Stomach (tissue), 9 donors: ENCODE data around the gene KRT80. TPM values are rescaled to one million over a fixed set of nuclear protein-coding genes. Genes with fewer than 3 reads are reported as not detected.

Source experiments
- DNase-seq, 2 donors: peaks; one replicate each; pipeline versions ENCODE4 v3.0.0 to v3.0.0-alpha.2; 2013 to 2019
- H3K27ac ChIP-seq, 5 donors: fragments of 200-600 bp in 4 of 5; sonication (generic) in 4 of 5; one replicate each; pipeline ENCODE4 v1.5.1; 2013 to 2019; ENCODE audit warnings: mild to moderate bottlenecking in 1 of 5, moderate library complexity in 1 of 5
- H3K27me3 ChIP-seq, 3 donors: fragments of 200-600 bp; sonication (generic); one replicate each; pipeline ENCODE4 v1.5.1; 2017 to 2019; ENCODE audit warnings: mixed run types in 1 of 3
- H3K36me3 ChIP-seq, 4 donors: fragments of 200-600 bp; sonication (generic); 1 replicate in 3 of 4; 2 replicates in 1 of 4; pipeline ENCODE4 v1.5.1; 2016 to 2019
- H3K4me1 ChIP-seq, 4 donors: fragments of 200-600 bp; sonication (generic); one replicate each; pipeline ENCODE4 v1.5.1; 2016 to 2019
- H3K4me3 ChIP-seq, 4 donors: fragments of 200-600 bp; sonication (generic) in 3 of 4; one replicate each; pipeline ENCODE4 v1.5.1; 2016 to 2019; ENCODE audit warnings: mild to moderate bottlenecking in 1 of 4
- H3K9me3 ChIP-seq, 4 donors: fragments of 200-600 bp; sonication (generic); one replicate each; pipeline ENCODE4 v1.5.1; 2016 to 2019
- EP300 ChIP-seq: sonication (generic); formaldehyde crosslinking; IDR thresholded peaks from one replicate; pipeline ENCODE4 v1.6.1; 2017; ENCODE audit warnings: antibody characterized with exemption
- POLR2A ChIP-seq, 4 donors: fragments of 450-650 bp; IDR thresholded peaks; one replicate each; pipeline ENCODE4 v1.6.1; 2016; ENCODE audit warnings: antibody characterized with exemption in 4 of 4, control low read depth in 2 of 4, mild to moderate bottlenecking in 1 of 4, moderate library complexity in 1 of 4
- POLR2AphosphoS5 ChIP-seq, 3 donors: sonication (generic); formaldehyde crosslinking; IDR thresholded peaks; one replicate each; pipeline ENCODE4 v1.6.1; 2016; ENCODE audit warnings: antibody characterized with exemption in 3 of 3
- WGBS, 5 donors: extraction: QIAGEN DNeasy Blood & Tissue Kit in 3 of 5; methylation state at CpG; one replicate each; pipeline versions ENCODE4 v1.1.5 to v1.1.7; 2013 to 2018; 5-methylcytosine and 5-hydroxymethylcytosine counted together
- intact Hi-C: fragments of 100-400 bp; cut with DNase I; formaldehyde crosslinking; loops from one replicate; pipeline ENCODE4 v1.15.1; 2023; ENCODE audit warnings: low total_unique reads
- polyA plus RNA-seq, 3 donors: library from polyadenylated mRNA; stranded (reverse); fragments of 200-250 nt; gene quantifications; one replicate each; pipeline ENCODE4 v1.2.3, GENCODE V29; 2013
- total RNA-seq, 5 donors: library from RNA; depleted of rRNA; stranded (reverse); fragments of >200 nt; gene quantifications; one replicate each; pipeline versions ENCODE4 v1.1.0 to v1.2.3, GENCODE V29; 2014 to 2016
- TF ChIP-seq, protein P1 (sequence below), 7 experiments: fragments of 450-650 bp in 4 of 7; fragments of 200-600 bp in 3 of 7; sonication (generic) in 3 of 7; IDR thresholded peaks; one replicate each; pipeline ENCODE4 v1.5.1; 2016 to 2019; ENCODE audit warnings: antibody characterized with exemption in 7 of 7, control low read depth in 2 of 7, mild to moderate bottlenecking in 1 of 7
- donor health status: healthy with polysubstance abuse.
- donor health status: Bipolar disorder and iron deficiency.
- donor health status: healthy.

KRT80 gene
- total and polyA plus RNA-seq, 8 donors, result 0.29 to 3.7 (median 0.45) TPM; not detected in 3

DNA sequence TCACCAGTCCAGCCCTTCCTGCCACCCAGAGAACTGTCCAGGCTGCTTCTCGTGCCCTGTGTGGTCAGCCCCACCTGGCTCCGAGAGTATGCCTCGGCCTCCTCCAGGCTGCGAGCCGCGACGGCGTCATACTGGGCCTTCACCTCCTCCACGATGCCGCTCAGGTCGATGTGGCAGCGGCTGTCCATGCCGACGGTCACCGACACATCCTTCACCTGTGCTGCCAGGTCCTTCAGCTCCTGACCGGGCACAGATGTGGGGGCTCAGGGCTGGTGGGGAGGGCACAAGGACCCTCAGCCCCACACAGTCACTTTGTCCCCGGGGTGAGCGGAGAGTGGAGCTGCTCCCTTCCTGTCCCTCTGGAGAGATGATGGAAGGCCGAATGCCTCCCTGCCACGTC is 18.3 kb downstream of the KRT80 start:
- H3K36me3 ChIP-seq, result no peaks in the 10 kb centered on the region
- no peaks in the 10 kb centered on the region for H3K9me3 ChIP-seq
- no peaks in the 10 kb centered on the region for H3K27me3 ChIP-seq
- intact Hi-C loops, result no loop called here
- peaks cover 0 to 24% (median 8%) of the 10 kb centered on the region in 4 donors for H3K4me1 ChIP-seq
- no peak overlapping the region for H3K4me3 ChIP-seq
- no peak overlapping the region for H3K27ac ChIP-seq
- 91 to 100% (median 94%) methylated on average over 3 to 20 of the region's 20 CpGs for WGBS, 5 donors
- no peak for DNase-seq
- TF ChIP-seq, protein P1, sequence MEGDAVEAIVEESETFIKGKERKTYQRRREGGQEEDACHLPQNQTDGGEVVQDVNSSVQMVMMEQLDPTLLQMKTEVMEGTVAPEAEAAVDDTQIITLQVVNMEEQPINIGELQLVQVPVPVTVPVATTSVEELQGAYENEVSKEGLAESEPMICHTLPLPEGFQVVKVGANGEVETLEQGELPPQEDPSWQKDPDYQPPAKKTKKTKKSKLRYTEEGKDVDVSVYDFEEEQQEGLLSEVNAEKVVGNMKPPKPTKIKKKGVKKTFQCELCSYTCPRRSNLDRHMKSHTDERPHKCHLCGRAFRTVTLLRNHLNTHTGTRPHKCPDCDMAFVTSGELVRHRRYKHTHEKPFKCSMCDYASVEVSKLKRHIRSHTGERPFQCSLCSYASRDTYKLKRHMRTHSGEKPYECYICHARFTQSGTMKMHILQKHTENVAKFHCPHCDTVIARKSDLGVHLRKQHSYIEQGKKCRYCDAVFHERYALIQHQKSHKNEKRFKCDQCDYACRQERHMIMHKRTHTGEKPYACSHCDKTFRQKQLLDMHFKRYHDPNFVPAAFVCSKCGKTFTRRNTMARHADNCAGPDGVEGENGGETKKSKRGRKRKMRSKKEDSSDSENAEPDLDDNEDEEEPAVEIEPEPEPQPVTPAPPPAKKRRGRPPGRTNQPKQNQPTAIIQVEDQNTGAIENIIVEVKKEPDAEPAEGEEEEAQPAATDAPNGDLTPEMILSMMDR (IDR thresholded peaks at IDR 0.05), result no peak
- TF ChIP-seq EP300 (no peak), POLR2AphosphoS5 (IDR thresholded peaks at IDR 0.05) (no peak), POLR2A (IDR thresholded peaks at IDR 0.05) (no peak)

- no peak overlapping the region for H3K27ac ChIP-seq
- peaks cover 0 to 18% (median 8%) of the 10 kb centered on the region in 4 donors for H3K4me1 ChIP-seq
- intact Hi-C loops, result no loop called here
Observed at GRCh38 chr12:52172956-52173355, 18.9 kb downstream of the KRT80 start.

GRCh38 chr12:52171950-52172512 is 19.8 kb downstream of the KRT80 start:
- intact Hi-C loops, result no loop called here
- WGBS, 5 donors, result 62 to 72% (median 70%) methylated on average over 7 to 10 of the region's 10 CpGs

More at GRCh38 chr12:52172956-52173355, 18.9 kb downstream of the KRT80 start:
- DNase-seq, result no peak
- WGBS, 5 donors, result 95 to 97% (median 96%) methylated on average over 17 of the region's 17 CpGs
- TF ChIP-seq POLR2AphosphoS5 (IDR thresholded peaks at IDR 0.05), result no peak
- no peak for TF ChIP-seq POLR2A (IDR thresholded peaks at IDR 0.05)
- TF ChIP-seq, protein P1 (IDR thresholded peaks at IDR 0.05), result no peak
- no peak for TF ChIP-seq EP300
- Histone ChIP-seq H3K4me3 (no peak overlapping the region), H3K9me3 (no peaks in the 10 kb centered on the region), H3K27me3 (no peaks in the 10 kb centered on the region), H3K36me3 (no peaks in the 10 kb centered on the region)

DNA sequence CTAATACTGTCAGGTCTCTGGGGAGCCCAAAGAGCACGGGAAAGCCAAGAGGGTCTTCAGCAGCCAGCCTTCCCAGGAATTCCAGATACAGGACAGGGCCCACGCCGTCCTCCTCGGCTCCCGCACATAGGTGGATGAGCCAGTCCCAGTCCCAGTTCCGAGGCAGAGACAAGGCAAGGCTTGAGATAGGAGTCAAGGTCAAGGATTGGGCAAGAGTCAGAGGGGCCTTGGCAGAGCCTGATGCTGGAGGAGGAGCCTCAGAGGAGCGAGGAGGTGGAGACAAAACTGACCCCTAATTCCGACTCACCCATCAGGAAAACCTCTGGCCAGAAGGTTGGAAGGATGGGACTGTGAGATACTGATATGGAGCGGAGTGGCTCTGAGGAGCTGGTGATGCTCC is 21.0 kb downstream of the KRT80 start:
- no peaks in the 10 kb centered on the region for H3K36me3 ChIP-seq
- no peak for TF ChIP-seq EP300
- TF ChIP-seq POLR2AphosphoS5 (IDR thresholded peaks at IDR 0.05), result no peak
- TF ChIP-seq, protein P1 (IDR thresholded peaks at IDR 0.05), result no peak
- no peak for TF ChIP-seq POLR2A (IDR thresholded peaks at IDR 0.05)
- no peaks in the 10 kb centered on the region for H3K9me3 ChIP-seq
- intact Hi-C loops, result no loop called here
- 85 to 94% (median 90%) methylated on average over 6 to 9 of the region's 9 CpGs for WGBS, 5 donors
- no peaks in the 10 kb centered on the region for H3K27me3 ChIP-seq
- no peak overlapping the region for H3K4me3 ChIP-seq
- no peak for DNase-seq
- H3K27ac ChIP-seq, result no peak overlapping the region
- H3K4me1 ChIP-seq, result peaks cover 0 to 11% (median 5%) of the 10 kb centered on the region in 4 donors

More at GRCh38 chr12:52171950-52172512, 19.8 kb downstream of the KRT80 start:
- Histone ChIP-seq H3K9me3 (no peaks in the 10 kb centered on the region), H3K36me3 (no peaks in the 10 kb centered on the region), H3K27me3 (no peaks in the 10 kb centered on the region), H3K4me1 (peaks cover 0 to 16% (median 8%) of the 10 kb centered on the region in 4 donors), H3K27ac (no peak overlapping the region), H3K4me3 (no peak overlapping the region)
- peak in 1 of 2 donors; percentile 61 for DNase-seq
- TF ChIP-seq POLR2A (IDR thresholded peaks at IDR 0.05), result no peak
- TF ChIP-seq, protein P1 (IDR thresholded peaks at IDR 0.05), result peak in 5 of 7 experiments; percentile 10 to 30 (median 12)
